HEK293T (cell line): ENCODE data around the gene ADGRA3.

Experiments used
- ARNT ChIP-seq: fragments of 450-650 bp; IDR thresholded peaks from 2 replicates; pipeline ENCODE4 v1.6.1; 2017; ENCODE audit warnings: mild to moderate bottlenecking
- BHLHE40 ChIP-seq: fragments of 450-650 bp; IDR thresholded peaks from 2 replicates; pipeline ENCODE4 v1.6.1; 2016; ENCODE audit warnings: mild to moderate bottlenecking, moderate library complexity, borderline replicate concordance
- CTBP1 ChIP-seq: fragments of 450-650 bp; IDR thresholded peaks from 2 replicates; pipeline ENCODE4 v1.6.1; 2016; ENCODE audit warnings: borderline replicate concordance
- ELF4 ChIP-seq: fragments of 450-650 bp; IDR thresholded peaks from 2 replicates; pipeline ENCODE4 v1.6.1; 2017; ENCODE audit warnings: antibody characterized with exemption
- FOXA1 ChIP-seq: fragments of 450-650 bp; IDR thresholded peaks from 2 replicates; pipeline ENCODE4 v1.6.1; 2016; ENCODE audit warnings: mild to moderate bottlenecking
- FOXK2 ChIP-seq: fragments of 450-650 bp; IDR thresholded peaks from 2 replicates; pipeline ENCODE4 v1.6.1; 2016; ENCODE audit warnings: mild to moderate bottlenecking
- HDGF ChIP-seq: fragments of 450-650 bp; IDR thresholded peaks from 2 replicates; pipeline ENCODE4 v1.6.1; 2017; ENCODE audit warnings: antibody characterized with exemption, borderline replicate concordance
- L3MBTL2 ChIP-seq: fragments of 450-650 bp; conservative IDR thresholded peaks from 2 replicates; pipeline ENCODE4 v1.6.1; 2016; ENCODE audit warnings: mild to moderate bottlenecking
- NFRKB ChIP-seq: fragments of 450-650 bp; IDR thresholded peaks from 2 replicates; pipeline ENCODE4 v1.6.1; 2016; ENCODE audit warnings: mild to moderate bottlenecking, moderate library complexity
- SP1 ChIP-seq: fragments of 450-650 bp; IDR thresholded peaks from 2 replicates; pipeline ENCODE4 v1.6.1; 2017
- SUZ12 ChIP-seq: fragments of 450-650 bp; IDR thresholded peaks from 2 replicates; pipeline ENCODE4 v1.6.1; 2016; ENCODE audit warnings: mild to moderate bottlenecking
- TARDBP ChIP-seq: fragments of 450-650 bp; IDR thresholded peaks from 2 replicates; pipeline ENCODE4 v1.6.1; 2016
- ZNF384 ChIP-seq: fragments of 450-650 bp; IDR thresholded peaks from 2 replicates; pipeline ENCODE4 v1.6.1; 2016

DNA sequence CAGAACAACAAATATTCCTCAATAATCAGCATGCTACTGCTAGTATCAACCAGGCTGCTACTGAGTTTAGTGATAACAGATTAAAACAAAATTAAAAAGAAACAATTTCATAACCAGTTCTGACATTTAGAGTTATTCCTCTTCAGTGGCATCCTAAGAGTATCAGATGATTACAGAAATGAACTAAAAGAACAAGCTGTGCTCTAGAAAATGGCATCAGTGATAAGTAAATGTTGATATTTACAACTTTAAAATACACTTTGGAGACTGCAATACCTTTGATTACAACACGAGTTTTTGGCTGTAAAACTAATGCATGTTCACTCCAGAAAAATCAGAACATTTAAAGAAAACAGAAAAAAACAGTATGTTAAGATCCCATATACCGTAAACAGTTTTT lies 72.9 kb downstream of the ADGRA3 start:
- TF ChIP-seq BHLHE40 (no peak), SP1 (no peak), L3MBTL2 (no peak), HDGF (no peak), ARNT (no peak), SUZ12 (no peak), ELF4 (no peak), TARDBP (no peak), FOXA1 (no peak), FOXK2 (no peak), NFRKB (no peak), ZNF384 (no peak), CTBP1 (no peak)
